Esophagus squamous epithelium (tissue), 5 donors: ENCODE results near the gene INSR. TPM values are rescaled to one million over a fixed set of nuclear protein-coding genes. Genes with fewer than 3 reads are reported as not detected.
"Not testable (repeated sequence)": the region's sequence is repeated elsewhere in the genome, so short reads cannot be mapped to it uniquely, and the experiment has no call there.

Source experiments
- DNase-seq: peaks from one replicate; lab custom pipeline; 2025; lab: John Stamatoyannopoulos, UW
- H3K27ac ChIP-seq, 4 donors: fragments of 200-600 bp; sonication (generic); one replicate each; pipeline ENCODE4 v1.5.1; 2016 to 2019; ENCODE audit warnings: mild to moderate bottlenecking in 1 of 4
- H3K27me3 ChIP-seq, 4 donors: fragments of 200-600 bp; sonication (generic); 1 replicate in 3 of 4; 2 replicates in 1 of 4; pipeline versions ENCODE4 v1.5.1 to v1.6.0; 2017 to 2021; ENCODE audit warnings: antibody characterized with exemption in 1 of 4
- H3K36me3 ChIP-seq, 3 donors: fragments of 200-600 bp; sonication (generic); one replicate each; pipeline ENCODE4 v1.5.1; 2016 to 2019
- H3K4me1 ChIP-seq, 3 donors: fragments of 200-600 bp; sonication (generic); one replicate each; pipeline ENCODE4 v1.5.1; 2017 to 2019
- H3K4me3 ChIP-seq, 4 donors: fragments of 200-600 bp; sonication (generic); 1 replicate in 3 of 4; 2 replicates in 1 of 4; pipeline ENCODE4 v1.5.1; 2016 to 2019; ENCODE audit warnings: mild to moderate bottlenecking in 2 of 4, moderate library complexity in 1 of 4
- H3K9me3 ChIP-seq, 3 donors: fragments of 200-600 bp; sonication (generic); one replicate each; pipeline ENCODE4 v1.5.1; 2016 to 2019
- CTCF ChIP-seq, 6 experiments: fragments of 450-650 bp in 4 of 6; fragments of 200-600 bp in 2 of 6; sonication (generic) in 2 of 6; IDR thresholded peaks; one replicate each; pipeline ENCODE4 v1.5.1; 2016 to 2019; ENCODE audit warnings: antibody characterized with exemption in 6 of 6, mild to moderate bottlenecking in 4 of 6, moderate library complexity in 4 of 6
- POLR2A ChIP-seq, 4 donors: fragments of 450-650 bp; IDR thresholded peaks; one replicate each; pipeline ENCODE4 v1.6.1; 2017; ENCODE audit warnings: antibody characterized with exemption in 4 of 4, mild to moderate bottlenecking in 4 of 4, moderate library complexity in 3 of 4
- WGBS, 2 donors: methylation state at CpG; one replicate each; pipeline ENCODE4 v1.1.5; 2018; 5-methylcytosine and 5-hydroxymethylcytosine counted together
- intact Hi-C: fragments of 100-400 bp; cut with DNase I; formaldehyde crosslinking; loops from one replicate; pipeline ENCODE4 v1.15.0; 2022
- total RNA-seq, 4 donors: library from RNA; depleted of rRNA; stranded (reverse); fragments of >200 nt; gene quantifications; one replicate each; pipeline ENCODE4 v1.1.0, GENCODE V29; 2016
- donor health status: DM: yes; HTN: yes; CAD: no.

The INSR gene
- total RNA-seq, 4 donors from 2014 or later = 4.9 to 33.4 (median 10.8) TPM

GRCh38 chr19:7068599-7068998, 225.6 kb downstream of the INSR start:
- peaks cover 0 to 31% (median 13%) of the 10 kb centered on the region in 3 donors for H3K36me3 ChIP-seq
- no peak for DNase-seq
- TF ChIP-seq POLR2A (IDR thresholded peaks at IDR 0.05) (no peak), CTCF (IDR thresholded peaks at IDR 0.05) (no peak)
- H3K4me3 ChIP-seq = peak overlapping the region in 2 of 4 donors; percentile 90 to 98
- H3K27me3 ChIP-seq = no peaks in the 10 kb centered on the region
- peak overlapping the region in 3 of 4 donors; percentile 86 to 90 (median 88) for H3K27ac ChIP-seq
- peaks cover 6 to 15% (median 7%) of the 10 kb centered on the region in 3 donors for H3K4me1 ChIP-seq
- intact Hi-C loops = no loop called here
- WGBS, 2 donors = 68 to 77% methylated on average over 5 to 6 of the region's 6 CpGs
- no peaks in the 10 kb centered on the region for H3K9me3 ChIP-seq

- Histone ChIP-seq H3K36me3 (peaks cover 0 to 22% (median 5%) of the 10 kb centered on the region in 3 donors), H3K4me1 (peaks cover 6 to 15% (median 7%) of the 10 kb centered on the region in 3 donors), H3K27me3 (no peaks in the 10 kb centered on the region), H3K4me3 (no peak overlapping the region), H3K27ac (no peak overlapping the region), H3K9me3 (no peaks in the 10 kb centered on the region)
- TF ChIP-seq POLR2A (IDR thresholded peaks at IDR 0.05) (no peak), CTCF (IDR thresholded peaks at IDR 0.05) (no peak)
- 70 to 76% methylated on average over 2 of the region's 2 CpGs for WGBS, 2 donors
- intact Hi-C loops = no loop called here
- DNase-seq = no peak
Observed at GRCh38 chr19:7067716-7068115, 226.5 kb downstream of the INSR start.

- intact Hi-C loops = not testable (repeated sequence)
- 55 to 61% methylated on average over 10 to 13 of the region's 13 CpGs for WGBS, 2 donors
Observed at GRCh38 chr19:7067122-7067521, 227.1 kb downstream of the INSR start.

GRCh38 chr19:7063764-7064418, 230.3 kb downstream of the INSR start:
- Histone ChIP-seq H3K36me3 (no peaks in the 10 kb centered on the region), H3K4me1 (no peaks in the 10 kb centered on the region), H3K4me3 (no peak overlapping the region), H3K27me3 (no peaks in the 10 kb centered on the region), H3K27ac (no peak overlapping the region), H3K9me3 (no peaks in the 10 kb centered on the region)
- WGBS, 2 donors = 83 to 92% methylated on average over 8 to 9 of the region's 9 CpGs
- no peak for TF ChIP-seq POLR2A (IDR thresholded peaks at IDR 0.05)
- TF ChIP-seq CTCF (IDR thresholded peaks at IDR 0.05) = no peak
- DNase-seq = no peak
- intact Hi-C loops = no loop called here

More at GRCh38 chr19:7067122-7067521, 227.1 kb downstream of the INSR start:
- DNase-seq, H3K9me3 ChIP-seq, H3K27me3 ChIP-seq, H3K27ac ChIP-seq, H3K4me3 ChIP-seq: not testable (repeated sequence)
- peaks cover 6 to 15% (median 7%) of the 10 kb centered on the region in 3 donors for H3K4me1 ChIP-seq
- peak in 1 of 6 experiments; percentile 20 for TF ChIP-seq CTCF (IDR thresholded peaks at IDR 0.05)
- peaks cover 0 to 16% (median 0%) of the 10 kb centered on the region in 3 donors for H3K36me3 ChIP-seq

- no peak overlapping the region for H3K4me3 ChIP-seq
- no peaks in the 10 kb centered on the region for H3K36me3 ChIP-seq
- no peak for TF ChIP-seq POLR2A (IDR thresholded peaks at IDR 0.05)
- 78 to 80% methylated on average over 4 of the region's 4 CpGs for WGBS, 2 donors
- H3K9me3 ChIP-seq = no peaks in the 10 kb centered on the region
- no peaks in the 10 kb centered on the region for H3K4me1 ChIP-seq
- DNase-seq = no peak
- intact Hi-C loops = no loop called here
- no peak overlapping the region for H3K27ac ChIP-seq
- H3K27me3 ChIP-seq = no peaks in the 10 kb centered on the region
Observed at GRCh38 chr19:7063339-7063738, 230.9 kb downstream of the INSR start.

Other genes starting within 250 kb of the INSR start
- gene MBD3L2, start 245.1 kb downstream of the INSR start, total RNA-seq = not detected
- not detected for gene MBD3L3, start 235.7 kb downstream of the INSR start, total RNA-seq
- gene ZNF557, start 224.7 kb downstream of the INSR start, total RNA-seq = 10 to 100 TPM in 1 of 4 donors, 1 to 10 TPM in 3; 3.7 to 10.1 (median 6.8) TPM
- 10 to 100 TPM; 24.2 to 42.0 (median 28.7) TPM for gene ARHGEF18, start 54.5 kb upstream of the INSR start, total RNA-seq
- 1 to 10 TPM; 1.1 to 6.7 (median 4.1) TPM for gene PEX11G, start 194.6 kb upstream of the INSR start, total RNA-seq
- 10 to 100 TPM in 3 of 4 donors, 1 to 10 TPM in 1; 3.8 to 42.2 (median 19.5) TPM for gene ZNF358, start 221.7 kb upstream of the INSR start, total RNA-seq
- gene MCOLN1, start 228.2 kb upstream of the INSR start, total RNA-seq = 10 to 100 TPM in 1 of 4 donors, 1 to 10 TPM in 3; 5.7 to 13.9 (median 7.8) TPM
- 10 to 100 TPM; 39.7 to 74.1 (median 50.1) TPM for gene PNPLA6, start 241.3 kb upstream of the INSR start, total RNA-seq